H54 (cell line): ENCODE results near the gene TM4SF18.

Source experiments
- DNase-seq: peaks from one replicate; pipeline ENCODE4 v3.0.0; 2011; ENCODE audit warnings: low spot score, mixed read lengths; ENCODE audit not compliant: insufficient read length
- FAIRE-seq: peaks from 3 replicates; lab custom pipeline; 2011; peaks lifted over from hg19 to GRCh38; lab: Jason Lieb, UNC
- POLR2A ChIP-seq: IDR thresholded peaks from 2 replicates; pipeline ENCODE4 v1.6.1; 2011; ENCODE audit warnings: low read depth, mild to moderate bottlenecking, low read length

The TM4SF18 gene

DNA sequence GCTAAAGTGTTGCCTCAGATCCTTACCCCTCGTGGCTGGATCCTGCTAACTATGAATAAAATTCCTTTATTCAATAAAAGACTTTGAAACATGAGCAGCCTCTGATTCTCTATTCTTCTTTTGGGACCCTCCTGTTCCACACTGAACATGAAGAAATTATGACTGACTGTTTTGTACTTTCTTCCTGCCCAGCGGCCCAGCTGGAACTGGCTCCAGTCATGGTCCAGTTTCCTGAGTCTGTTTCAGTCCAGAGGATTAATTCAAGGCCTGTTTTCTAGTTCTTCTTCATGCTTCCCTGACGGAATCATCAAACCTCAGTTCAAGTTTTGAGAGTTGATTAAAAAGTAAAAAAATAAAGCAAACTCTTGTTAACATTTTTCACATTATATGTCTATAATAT, 59.2 kb downstream of the TM4SF18 start:
- no peak for TF ChIP-seq POLR2A
- DNase-seq, result no peak
- FAIRE-seq, result no peak

DNA sequence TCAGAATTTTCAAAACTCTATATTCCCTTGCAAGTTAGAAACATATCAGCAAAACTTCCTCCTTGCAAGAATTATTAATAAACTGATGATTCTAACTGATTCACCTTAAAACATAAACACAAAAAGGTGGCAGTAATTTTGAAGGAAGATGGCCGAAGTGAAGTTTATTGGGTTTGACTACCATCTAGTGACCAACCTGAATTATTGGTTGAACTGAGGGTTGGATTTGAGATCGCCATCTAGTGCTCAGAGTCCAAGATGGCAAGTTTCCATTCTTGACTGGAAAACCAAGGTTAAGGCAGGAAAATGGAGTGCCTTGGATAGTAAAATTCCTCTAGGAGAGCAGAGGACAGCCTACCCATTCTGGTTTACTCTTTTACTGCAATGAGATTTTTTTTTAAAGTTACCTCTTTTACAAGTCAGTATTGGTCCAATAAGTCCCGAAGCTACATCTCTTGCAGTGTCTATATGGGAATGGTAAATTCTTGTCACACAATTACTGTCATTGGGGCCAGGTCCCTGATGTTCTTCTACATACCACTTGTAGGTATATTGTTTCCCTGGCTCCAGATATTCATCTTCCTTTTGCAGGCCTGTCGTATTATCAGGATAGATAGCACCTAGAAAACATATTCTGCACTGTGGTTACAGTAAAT, 60.2 kb downstream of the TM4SF18 start:
- TF ChIP-seq POLR2A, result no peak
- peak; percentile 32 for DNase-seq
- peak; percentile 100 for FAIRE-seq

DNA sequence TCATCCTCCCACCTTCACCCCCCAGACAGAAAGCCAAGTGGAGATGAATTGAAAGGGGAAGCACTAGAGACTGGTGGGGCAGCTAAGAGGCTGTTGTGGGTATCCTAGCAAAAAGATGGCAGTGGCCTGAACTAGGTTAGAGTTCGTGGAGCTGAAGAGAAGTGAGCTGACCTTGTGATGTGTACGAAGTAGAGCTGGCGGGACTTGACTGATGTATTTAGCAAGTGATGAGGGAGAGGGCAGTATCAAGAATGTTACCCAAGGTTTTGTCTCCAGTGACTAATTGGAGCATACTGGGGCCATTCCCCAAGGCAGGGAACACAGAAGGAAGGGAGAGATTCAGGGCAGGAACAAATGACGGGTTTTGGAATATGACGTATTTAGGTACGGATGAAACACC, 61.8 kb downstream of the TM4SF18 start:
- DNase-seq (no peak), FAIRE-seq (no peak)
- no peak for TF ChIP-seq POLR2A

DNA sequence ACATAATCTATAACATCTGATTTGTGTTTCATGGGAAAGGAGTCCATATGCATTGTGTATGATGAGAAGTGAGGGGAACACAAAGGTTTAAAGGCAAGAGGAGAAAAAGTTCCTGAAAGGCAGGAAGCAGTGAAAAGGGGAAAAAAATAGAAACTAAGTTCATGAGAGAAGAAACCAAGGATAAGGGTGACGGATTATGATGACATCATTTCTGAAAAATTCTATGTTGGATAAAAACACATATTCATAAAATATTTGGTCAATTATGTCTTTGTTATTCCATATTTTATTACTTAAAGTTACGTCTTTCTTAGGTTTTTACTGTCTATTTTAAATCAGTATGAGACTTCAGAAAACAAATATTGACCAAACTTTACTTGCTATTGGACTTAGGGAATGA, 63.3 kb downstream of the TM4SF18 start:
- FAIRE-seq, result peak; percentile 41
- no peak for DNase-seq
- no peak for TF ChIP-seq POLR2A

DNA sequence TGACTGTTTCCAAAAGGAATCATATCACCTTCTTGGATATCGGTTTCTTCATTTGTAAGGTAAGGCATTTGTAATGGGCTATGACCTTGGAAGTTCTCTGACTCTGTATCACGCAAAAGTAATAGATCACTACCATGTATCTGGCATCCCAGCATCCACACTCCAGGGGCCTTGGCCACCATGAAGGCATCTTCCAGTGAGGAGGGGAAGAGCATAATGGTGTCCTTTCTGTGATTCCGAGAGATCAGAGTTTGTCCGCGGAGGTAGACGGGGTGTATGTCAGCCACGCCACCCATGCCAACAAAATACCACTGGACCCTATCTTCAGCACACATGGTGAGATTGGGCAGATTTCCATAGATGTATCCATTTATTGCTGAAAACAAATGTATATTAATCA, 63.7 kb downstream of the TM4SF18 start:
- no peak for FAIRE-seq
- TF ChIP-seq POLR2A, result no peak

More for the DNA sequence above, 63.7 kb downstream of the TM4SF18 start:
- DNase-seq, result no peak
